ENCODE results near the gene IP6K3.

The IP6K3 gene

GRCh38 chr6:33738879-33739278 lies 7.8 kb downstream of the IP6K3 start:
- DNase-seq = no peak

DNA sequence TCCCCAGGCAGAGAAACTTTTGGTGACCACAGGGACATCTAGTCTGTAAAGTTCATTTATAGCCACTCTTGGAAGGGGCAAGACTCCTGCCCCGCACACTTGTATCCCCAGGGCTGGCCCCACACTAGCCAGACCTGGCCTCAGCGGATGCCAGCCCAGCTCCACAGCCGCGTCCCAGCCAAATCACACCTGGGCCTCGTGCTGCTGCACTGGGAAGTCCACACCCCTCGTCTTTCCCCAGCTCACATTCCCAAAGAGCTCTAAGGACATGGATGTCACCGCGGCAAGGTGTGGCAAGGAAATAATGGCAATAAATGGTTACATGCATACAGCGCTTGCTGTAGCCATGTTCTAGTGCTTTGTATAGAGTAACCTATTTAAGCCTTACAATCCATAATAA lies 8.6 kb downstream of the IP6K3 start:
- no peak for DNase-seq

DNA sequence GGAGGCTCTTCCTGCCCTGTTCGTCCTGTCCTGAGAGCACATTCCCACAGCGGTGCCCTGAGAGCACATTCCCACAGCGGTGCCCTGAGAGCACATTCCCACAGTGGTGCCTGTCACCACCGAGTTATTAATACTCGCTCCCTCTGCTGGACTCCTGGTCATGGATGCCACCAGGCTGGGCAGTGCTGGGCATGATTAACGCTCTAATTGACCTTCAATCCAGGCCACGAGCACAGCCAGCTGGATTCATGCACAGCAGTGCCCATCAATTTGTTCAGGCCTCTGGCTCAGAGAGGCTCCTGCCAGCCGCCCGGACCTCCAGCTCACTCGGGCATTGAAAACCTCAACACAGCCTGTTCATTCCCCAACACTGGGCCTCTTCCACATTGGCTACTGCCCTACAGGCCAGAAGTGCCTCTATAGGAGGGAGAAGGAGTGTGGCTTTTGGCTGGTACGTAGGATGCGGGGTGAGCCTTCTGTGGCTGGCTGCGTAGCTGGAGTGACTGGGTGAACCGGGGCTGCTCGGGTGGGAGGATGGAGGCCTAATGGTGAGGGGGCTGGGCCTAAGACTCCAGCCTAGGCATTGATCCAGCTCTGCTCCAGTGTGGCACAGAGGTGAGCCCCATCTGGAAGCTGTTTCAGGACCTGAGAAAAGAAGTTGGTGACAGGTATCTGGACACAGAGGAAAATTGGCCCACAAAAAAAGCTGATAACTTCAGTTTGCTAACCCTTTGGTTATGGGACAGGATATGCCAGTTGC lies 9.3 kb downstream of the IP6K3 start:
- no peak for DNase-seq

- DNase-seq = no peak
Measured at GRCh38 chr6:33735216-33735615, 11.5 kb downstream of the IP6K3 start.

- DNase-seq = no peak
Measured at GRCh38 chr6:33733709-33734007, 13.0 kb downstream of the IP6K3 start.

DNA sequence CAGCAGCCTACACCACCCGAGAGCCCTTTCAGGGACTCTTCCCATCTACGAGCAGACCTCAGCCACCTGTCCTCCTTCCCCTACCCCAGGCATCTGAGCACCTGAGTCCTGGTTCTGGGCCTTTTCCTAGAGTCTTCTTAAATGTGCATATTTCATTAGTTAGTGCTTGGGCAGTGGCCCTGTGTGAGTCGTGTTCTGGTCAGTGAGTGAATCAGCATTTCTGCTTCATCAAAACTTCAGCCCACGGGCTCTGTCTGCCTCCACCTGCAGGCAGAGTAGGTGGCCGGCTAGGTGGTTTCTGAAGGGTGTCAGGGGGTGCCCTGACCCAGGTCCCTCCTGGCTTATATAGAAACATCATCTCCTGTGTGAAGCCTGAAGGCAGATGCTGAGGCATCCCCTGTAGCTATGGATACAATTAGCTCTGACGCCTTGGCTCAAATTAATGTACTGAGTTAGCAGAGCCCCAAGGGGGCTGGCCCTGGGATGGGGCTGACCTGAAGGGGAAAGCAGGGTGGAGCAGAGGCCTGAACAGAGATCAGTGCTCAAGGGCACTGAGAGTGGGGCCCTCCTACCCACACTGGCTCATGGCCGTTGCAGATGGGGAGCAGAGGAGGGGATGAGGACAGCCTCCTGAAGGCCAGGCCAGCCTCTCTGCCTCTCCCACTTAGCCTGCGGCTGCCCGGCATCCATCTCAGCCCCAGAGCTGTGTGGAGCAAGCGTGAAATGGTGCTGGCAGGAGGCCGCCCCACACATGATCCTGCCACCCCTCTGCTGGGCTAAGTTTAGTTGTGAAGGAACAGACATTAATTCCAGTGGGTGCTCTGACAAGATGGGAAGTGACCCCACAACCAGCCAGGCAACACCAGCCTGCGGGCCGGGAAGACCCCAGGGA lies 13.6 kb downstream of the IP6K3 start:
- no peak for DNase-seq

DNA sequence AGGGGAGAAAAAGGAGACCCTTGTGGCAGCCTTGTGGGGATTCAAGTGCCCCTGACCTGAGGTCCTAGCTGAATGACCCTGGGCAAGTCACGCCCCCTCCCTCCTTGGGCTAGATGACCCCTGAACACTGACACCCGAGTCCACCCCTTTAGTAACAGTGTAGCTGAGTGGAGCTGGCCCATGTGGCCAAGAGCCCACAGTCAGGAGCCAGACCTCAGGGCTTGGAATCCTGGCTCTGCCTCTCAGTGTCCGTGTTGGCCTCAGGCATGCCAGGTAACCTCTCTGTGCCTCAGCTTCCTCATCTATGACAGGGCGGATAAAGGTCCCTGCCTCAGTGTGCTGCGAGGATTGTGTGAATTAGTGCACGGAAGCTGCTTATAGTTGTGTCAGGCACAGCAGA lies 14.3 kb downstream of the IP6K3 start:
- DNase-seq = no peak

GRCh38 chr6:33731751-33732282 lies 14.9 kb downstream of the IP6K3 start:
- no peak for DNase-seq

GRCh38 chr6:33731035-33731434 lies 15.7 kb downstream of the IP6K3 start:
- no peak for DNase-seq

DNA sequence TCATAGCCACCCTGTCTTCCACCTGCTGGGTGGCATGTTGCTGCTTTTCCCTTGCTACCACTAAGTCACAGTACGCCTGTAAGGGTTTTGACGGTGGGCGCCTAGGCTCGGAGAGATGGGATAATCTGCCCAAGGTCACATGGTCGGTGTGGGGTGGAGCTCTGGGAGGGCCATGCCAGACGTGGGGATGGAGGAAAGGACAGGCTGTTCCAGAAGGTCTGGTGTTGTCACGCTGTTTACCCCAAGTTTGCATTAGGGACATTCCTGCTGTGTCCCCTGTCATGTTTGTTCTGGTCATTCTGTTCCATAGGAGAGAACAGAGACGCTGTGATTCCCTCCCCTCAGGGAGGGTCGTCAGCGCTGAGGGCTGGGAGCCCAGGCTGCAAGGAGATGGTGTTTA lies 16.1 kb downstream of the IP6K3 start:
- no peak for DNase-seq

DNA sequence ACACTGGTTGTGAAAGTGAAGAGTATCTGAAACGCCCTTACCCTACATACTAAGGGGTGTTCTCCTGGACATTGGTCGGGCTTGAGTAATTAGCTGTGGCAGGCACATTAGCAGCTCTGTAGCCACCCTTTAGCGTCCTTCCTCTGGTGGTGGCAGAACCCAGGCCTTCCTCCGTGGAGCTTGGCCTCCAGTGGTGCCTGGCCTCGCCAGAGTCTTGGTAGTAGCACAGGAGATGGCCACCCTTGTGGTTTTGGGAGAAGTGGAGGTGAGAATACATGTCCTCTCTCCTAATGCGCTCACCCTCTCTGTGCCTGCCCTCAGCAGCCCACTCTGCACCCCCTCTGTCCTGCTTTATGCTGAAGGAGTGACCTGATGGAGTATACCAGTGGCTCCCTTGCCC lies 17.6 kb downstream of the IP6K3 start:
- DNase-seq = no peak

GRCh38 chr6:33728438-33728837 lies 18.3 kb downstream of the IP6K3 start:
- DNase-seq = no peak

- DNase-seq = no peak
Measured at GRCh38 chr6:33727932-33728331, 18.8 kb downstream of the IP6K3 start.

- no peak for DNase-seq
Measured at GRCh38 chr6:33727126-33727525, 19.6 kb downstream of the IP6K3 start.

- DNase-seq = no peak
Measured at GRCh38 chr6:33726696-33727095, 20.0 kb downstream of the IP6K3 start.

DNA sequence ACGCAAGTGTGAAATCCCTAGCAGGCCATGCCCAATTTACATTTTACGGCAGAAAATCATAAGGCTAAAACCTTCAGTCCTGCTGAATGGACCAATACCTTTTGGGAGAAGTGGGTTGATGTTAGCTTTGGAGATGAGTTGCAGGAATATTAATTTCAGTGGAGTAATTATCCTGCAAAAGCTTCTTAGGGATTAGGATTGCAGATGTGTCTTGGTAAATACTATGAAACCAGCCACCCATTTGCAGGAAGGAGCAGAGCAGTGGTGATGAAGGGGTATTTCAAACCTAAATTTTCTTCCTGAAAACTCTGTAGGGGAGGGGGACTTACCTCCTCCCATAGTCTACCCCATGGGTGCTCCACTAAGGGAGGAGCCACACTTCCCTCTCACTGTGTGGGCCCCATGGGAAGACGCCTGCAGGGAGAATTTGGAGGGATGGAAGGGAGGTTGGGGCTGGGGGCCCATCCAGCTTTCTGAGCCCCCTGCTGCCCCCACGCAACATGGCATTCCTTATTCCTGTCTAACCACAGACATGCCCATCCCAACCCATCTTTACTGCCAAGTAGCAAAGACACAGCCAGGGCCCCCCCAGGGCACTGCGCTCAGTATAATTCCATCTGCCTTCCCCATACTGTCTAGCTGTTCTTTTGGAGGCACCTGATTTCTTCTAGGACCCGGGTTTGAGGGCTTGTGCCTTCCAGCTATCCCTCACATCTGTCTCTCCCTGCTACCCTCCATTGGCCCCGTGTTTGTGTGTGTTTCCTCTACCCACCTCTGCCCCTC lies 20.6 kb downstream of the IP6K3 start:
- no peak for DNase-seq

- DNase-seq = no peak
Measured at GRCh38 chr6:33725222-33725621, 21.5 kb downstream of the IP6K3 start.

- no peak for DNase-seq
Measured at GRCh38 chr6:33724102-33725023, 22.3 kb downstream of the IP6K3 start.

- DNase-seq = no peak
Measured at GRCh38 chr6:33723371-33724085, 23.2 kb downstream of the IP6K3 start.

DNA sequence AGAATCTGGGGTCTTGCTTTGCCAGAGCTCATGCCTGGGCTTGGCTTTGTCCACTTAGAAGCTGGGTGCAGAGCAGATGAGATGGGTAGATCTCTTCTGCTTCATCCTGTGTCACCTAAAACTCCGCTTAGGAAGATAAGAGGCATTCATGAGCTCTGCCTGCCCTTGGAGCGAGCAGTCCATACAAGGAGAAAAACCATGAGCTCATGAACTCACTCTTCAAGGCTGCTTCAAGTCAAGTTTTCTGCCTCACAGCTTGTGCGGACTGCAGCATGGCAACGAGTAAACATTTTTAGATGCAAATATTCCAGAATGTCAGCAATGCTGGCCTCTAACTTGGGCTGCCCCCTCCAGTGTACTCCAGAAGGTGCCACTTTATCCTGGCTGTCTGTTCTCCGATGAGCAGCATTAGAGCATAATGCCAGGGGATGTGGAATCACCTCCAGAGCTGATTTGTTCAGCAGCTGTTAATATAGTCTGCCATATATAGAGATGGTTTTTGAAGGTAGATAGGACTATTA lies 24.5 kb downstream of the IP6K3 start:
- DNase-seq = no peak

GRCh38 chr6:33721508-33721907 lies 25.2 kb downstream of the IP6K3 start:
- no peak for DNase-seq
